T-helper 2 cell (primary cell): Measurements from ENCODE around the gene ZNF234.
"Not testable (repeated sequence)": the region's sequence is repeated elsewhere in the genome, so short reads cannot be mapped to it uniquely, and the experiment has no call there.

Experiments used
- DNase-seq, 5 experiments: peaks; one replicate each; pipeline versions ENCODE4 v3.0.0 to v3.0.0-alpha.2; 2012 to 2022
- total RNA-seq, 2 donors: gene quantifications; one replicate each; lab custom pipeline; 2026; lab: John Stamatoyannopoulos, UW

Gene ZNF234
- 3.1 to 11.9 reads per million in 2 donors for total RNA-seq

- DNase-seq = peak; percentile 17 to 79 (median 55)
Measured at GRCh38 chr19:44141191-44142058, at the start of gene ZNF234. Gene ZNF234 (plus strand): TSS chr19:44141554. CDS start chr19:44144633, 3,079 bp downstream.

- DNase-seq = no peak
Measured at GRCh38 chr19:44092108-44092507, 49.2 kb upstream of the ZNF234 start.

- DNase-seq = peak; percentile 37 to 95 (median 70)
Measured at GRCh38 chr19:44093931-44094765, 47.2 kb upstream of the ZNF234 start, which contains the start of gene ZNF224. Gene ZNF224 (plus strand): TSS chr19:44094361. CDS start chr19:44097874, 3,513 bp downstream.

GRCh38 chr19:44107751-44108150, 33.6 kb upstream of the ZNF234 start:
- no peak for DNase-seq

GRCh38 chr19:44109458-44109857, 31.9 kb upstream of the ZNF234 start:
- DNase-seq = no peak

GRCh38 chr19:44111910-44112463, 29.4 kb upstream of the ZNF234 start:
- peak in 1 of 5 experiments; percentile 42 for DNase-seq

GRCh38 chr19:44112802-44113137, 28.6 kb upstream of the ZNF234 start:
- no peak for DNase-seq

- peak; percentile 36 to 97 (median 76) for DNase-seq
Measured at GRCh38 chr19:44113138-44113783, 28.1 kb upstream of the ZNF234 start, which contains the start of gene ZNF225. Gene ZNF225 (plus strand): TSS chr19:44113399. CDS start chr19:44115828, 2,429 bp downstream.

GRCh38 chr19:44113784-44114390, 27.5 kb upstream of the ZNF234 start:
- DNase-seq = peak in 1 of 5 experiments; percentile 18

GRCh38 chr19:44121162-44121561, 20.2 kb upstream of the ZNF234 start:
- DNase-seq = not testable (repeated sequence)

- DNase-seq = no peak
Measured at GRCh38 chr19:44131955-44132354, 9.4 kb upstream of the ZNF234 start.

GRCh38 chr19:44142059-44142433, 692 bp downstream of the ZNF234 start:
- DNase-seq = peak in 1 of 5 experiments; percentile 9

- no peak for DNase-seq
Measured at GRCh38 chr19:44149776-44150175, 8.4 kb downstream of the ZNF234 start.

- DNase-seq = no peak
Measured at GRCh38 chr19:44151491-44151890, 10.1 kb downstream of the ZNF234 start.

GRCh38 chr19:44156475-44156874, 15.1 kb downstream of the ZNF234 start:
- DNase-seq = no peak

GRCh38 chr19:44163789-44164188, 22.4 kb downstream of the ZNF234 start:
- DNase-seq = no peak

GRCh38 chr19:44164327-44164672, 22.9 kb downstream of the ZNF234 start:
- no peak for DNase-seq

GRCh38 chr19:44164673-44165512, 23.5 kb downstream of the ZNF234 start, which contains the start of gene ZNF226:
Gene ZNF226 (plus strand): TSS chr19:44165100. CDS start chr19:44170081, 4,981 bp downstream.
- peak; percentile 15 to 99 (median 64) for DNase-seq

- not testable (repeated sequence) for DNase-seq
Measured at GRCh38 chr19:44170660-44171059, 29.3 kb downstream of the ZNF234 start.

- no peak for DNase-seq
Measured at GRCh38 chr19:44176590-44176989, 35.2 kb downstream of the ZNF234 start.

- DNase-seq = no peak
Measured at GRCh38 chr19:44180968-44181367, 39.6 kb downstream of the ZNF234 start.
